GM12874 (cell line): ENCODE results near the gene GRIK3.

Source experiments
- TF ChIP-seq, protein P1 (sequence below): IDR thresholded peaks from 2 replicates; pipeline ENCODE4 v1.5.1; 2011; ENCODE audit warnings: low read depth, mild to moderate bottlenecking, control low read depth, low read length, moderate library complexity; ENCODE audit not compliant: insufficient read depth

The GRIK3 gene

DNA sequence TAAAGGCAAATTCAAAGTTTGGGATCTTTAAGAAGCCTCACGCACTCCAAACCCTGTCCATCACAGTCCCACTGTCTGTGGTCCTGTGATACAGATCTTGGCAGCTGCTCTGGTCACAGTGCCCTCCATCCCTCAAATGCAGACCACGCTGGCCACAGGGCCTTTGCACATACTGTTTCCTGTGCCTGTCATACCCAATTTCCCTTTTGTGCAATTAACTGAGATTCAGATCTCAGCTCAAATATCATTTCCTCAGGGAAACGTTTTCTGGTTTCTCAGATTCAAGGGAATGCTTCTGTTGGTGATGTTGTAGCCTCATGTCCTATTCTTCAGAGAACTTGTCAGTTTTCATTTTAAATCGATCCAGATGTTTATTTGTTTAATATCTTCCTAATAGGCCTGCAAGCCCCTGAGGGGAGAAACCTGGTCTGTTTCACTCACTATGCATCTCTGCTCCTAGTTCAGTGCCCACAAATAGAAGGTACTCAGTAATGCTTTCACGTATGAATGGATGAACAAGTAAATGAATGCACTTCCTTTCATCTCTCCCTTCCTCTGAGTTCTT lies 24.2 kb upstream of the GRIK3 start:
- TF ChIP-seq, protein P1, sequence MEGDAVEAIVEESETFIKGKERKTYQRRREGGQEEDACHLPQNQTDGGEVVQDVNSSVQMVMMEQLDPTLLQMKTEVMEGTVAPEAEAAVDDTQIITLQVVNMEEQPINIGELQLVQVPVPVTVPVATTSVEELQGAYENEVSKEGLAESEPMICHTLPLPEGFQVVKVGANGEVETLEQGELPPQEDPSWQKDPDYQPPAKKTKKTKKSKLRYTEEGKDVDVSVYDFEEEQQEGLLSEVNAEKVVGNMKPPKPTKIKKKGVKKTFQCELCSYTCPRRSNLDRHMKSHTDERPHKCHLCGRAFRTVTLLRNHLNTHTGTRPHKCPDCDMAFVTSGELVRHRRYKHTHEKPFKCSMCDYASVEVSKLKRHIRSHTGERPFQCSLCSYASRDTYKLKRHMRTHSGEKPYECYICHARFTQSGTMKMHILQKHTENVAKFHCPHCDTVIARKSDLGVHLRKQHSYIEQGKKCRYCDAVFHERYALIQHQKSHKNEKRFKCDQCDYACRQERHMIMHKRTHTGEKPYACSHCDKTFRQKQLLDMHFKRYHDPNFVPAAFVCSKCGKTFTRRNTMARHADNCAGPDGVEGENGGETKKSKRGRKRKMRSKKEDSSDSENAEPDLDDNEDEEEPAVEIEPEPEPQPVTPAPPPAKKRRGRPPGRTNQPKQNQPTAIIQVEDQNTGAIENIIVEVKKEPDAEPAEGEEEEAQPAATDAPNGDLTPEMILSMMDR: no peak

DNA sequence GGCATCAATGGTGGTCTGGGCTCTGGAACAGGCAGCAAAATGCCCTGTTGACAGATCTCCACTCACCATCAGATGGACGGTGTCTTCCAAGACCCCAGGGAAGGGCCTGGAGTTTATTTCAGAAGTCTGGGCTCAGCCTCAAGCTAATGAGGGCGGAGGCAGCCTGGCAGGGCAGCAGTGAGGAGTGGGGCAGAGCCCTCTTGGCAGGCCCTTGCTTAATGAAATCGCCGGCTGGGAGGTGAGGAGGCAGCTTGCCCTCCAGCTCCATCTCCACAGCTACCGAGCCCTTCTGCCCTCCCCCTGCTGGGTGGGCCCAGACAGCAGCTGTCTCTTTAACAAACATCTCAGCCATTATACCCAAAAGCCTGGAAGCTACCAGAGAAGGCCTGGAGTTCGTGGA lies 22.0 kb upstream of the GRIK3 start:
- TF ChIP-seq, protein P1: no peak

DNA sequence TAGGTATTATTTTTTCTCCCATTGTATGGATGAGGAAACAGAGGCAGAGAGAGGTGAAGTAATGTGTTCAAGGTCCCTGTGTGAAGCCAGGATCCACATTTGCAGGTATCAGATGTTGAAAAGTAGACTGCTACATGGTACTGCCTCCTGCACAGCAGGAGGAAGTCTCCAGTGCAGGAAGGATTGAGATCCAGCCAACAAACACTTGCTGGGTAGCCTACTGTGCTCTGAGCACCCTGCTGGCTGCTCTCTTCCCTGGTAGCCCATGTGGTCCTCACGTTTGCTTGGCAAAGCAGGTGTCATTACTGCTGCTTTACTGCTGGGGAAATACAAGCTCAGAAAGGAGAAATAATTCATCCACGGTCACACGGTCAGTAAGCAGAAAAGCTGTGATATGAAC lies 21.3 kb upstream of the GRIK3 start:
- TF ChIP-seq, protein P1: no peak

DNA sequence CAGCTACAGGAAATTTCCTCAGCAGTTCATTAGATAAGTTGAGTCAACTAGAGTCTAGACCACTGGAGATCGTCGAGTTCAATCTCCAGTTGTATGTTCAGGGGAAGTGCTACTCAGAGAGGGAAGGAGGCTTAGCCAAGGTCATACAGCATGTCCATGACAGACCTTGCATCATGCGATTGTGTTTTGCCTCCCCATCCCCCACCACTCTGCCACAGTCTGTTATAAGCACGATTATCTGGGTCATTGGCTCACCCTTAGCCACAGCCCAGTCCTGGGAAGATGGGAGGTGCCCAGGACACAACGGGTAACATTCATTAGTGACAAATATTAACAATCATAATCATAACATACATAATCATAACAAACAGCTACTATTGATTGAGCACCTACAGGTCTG lies 18.9 kb upstream of the GRIK3 start:
- TF ChIP-seq, protein P1: no peak

DNA sequence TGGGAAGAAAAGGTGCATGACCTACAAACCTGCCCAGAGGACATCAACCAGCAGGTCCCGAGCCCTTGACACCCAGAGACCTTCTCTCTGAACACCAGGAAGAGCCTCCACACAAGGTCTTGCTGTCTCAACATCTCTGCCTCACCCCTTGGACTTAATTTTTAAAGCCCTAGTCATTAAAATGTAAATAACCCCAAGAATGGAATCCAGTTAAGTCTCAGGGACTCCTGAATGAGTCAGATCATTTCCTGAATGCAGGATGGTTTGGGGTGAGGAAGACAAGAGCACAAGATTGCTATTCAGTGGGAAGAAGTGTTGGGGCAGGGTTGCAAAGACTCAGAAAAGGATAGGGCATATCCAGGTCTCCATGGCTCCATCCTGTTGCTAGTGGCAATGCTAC lies 17.8 kb upstream of the GRIK3 start:
- TF ChIP-seq, protein P1: no peak

DNA sequence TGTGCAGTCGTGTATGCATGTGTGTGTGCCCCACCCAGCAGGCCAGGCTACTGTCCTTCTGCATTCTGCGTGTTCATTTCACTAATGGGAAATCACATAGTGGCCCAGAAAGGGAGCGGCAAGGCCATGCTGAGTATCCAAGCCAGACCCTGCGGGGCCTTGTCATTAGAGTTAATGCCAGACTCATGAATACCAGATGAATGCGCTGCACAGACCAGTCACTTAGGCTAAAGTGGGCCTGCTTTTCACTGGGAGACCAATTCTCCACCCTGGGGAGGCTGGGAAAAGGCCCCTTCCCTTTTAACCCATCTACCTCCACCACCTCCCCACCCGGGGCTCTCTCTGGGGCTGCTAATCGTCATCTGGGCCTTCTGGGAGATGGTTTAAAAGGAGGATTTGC lies 17.0 kb upstream of the GRIK3 start:
- TF ChIP-seq, protein P1: no peak

DNA sequence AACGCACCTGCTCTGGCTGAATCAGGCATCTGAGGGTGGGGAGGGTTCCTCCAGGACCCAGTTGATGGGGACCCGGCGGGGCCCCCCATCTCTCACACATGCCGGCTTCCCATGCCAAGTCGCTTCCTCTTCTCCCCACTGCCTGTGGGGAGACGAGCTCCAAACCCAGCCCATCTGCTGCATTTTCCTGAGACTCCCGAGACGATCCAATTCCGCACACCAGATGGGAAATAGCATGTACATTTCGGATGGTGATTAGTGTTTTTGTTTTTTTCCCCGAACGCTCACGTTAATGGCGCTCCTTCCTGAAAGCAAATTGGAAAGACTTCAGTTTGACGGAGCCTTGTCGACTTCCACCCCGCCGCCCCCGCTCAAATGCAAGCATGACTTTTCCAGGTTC lies 13.2 kb upstream of the GRIK3 start:
- TF ChIP-seq, protein P1: no peak
